Left hindlimb (tissue), 1 donor: Measurements from ENCODE around the gene URM1.
A peak's percentile ranks its signal among the peaks of the same experiment; 100 is the strongest.
"Not testable (repeated sequence)": the region's sequence is repeated elsewhere in the genome, so short reads cannot be mapped to it uniquely, and the experiment has no call there.

Source experiments
- DNase-seq: peaks from one replicate; pipeline ENCODE4 v3.0.0-alpha.2; 2018

Gene URM1

GRCh38 chr9:128370752-128371629 is at the start of gene URM1:
Gene URM1 (plus strand): TSS chr9:128371374. CDS start chr9:128371381, 7 bp downstream.
- peak; percentile 99 for DNase-seq

DNA sequence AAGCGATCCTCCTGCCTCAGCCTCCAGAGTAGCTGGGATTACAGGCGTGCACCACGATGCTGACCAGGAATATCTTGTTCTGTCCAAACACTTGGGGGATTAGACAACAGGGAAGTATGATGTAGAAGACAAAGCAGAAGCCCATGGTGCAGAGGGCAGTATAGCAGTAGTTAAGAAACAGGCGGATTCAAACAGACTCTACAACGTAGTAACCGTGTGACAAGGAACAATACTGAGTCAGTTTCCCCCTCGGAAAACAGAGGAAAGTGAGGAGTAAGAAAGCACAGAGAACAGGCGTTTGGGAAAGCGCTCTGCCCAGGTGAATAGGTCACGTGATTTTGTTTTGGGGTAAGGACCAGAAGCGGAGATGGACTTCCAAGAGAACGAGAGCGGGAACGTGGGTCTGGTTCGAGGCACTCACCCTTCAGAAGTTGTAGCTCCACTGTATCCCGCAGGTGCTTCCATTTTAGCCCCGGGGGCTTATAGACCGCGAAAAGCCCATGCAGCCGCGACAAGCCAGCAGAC is 49.2 kb upstream of the URM1 start:
- DNase-seq: no peak

- peak; percentile 96 for DNase-seq
Observed at GRCh38 chr9:128322404-128323211, 48.6 kb upstream of the URM1 start, which contains the start of the genes COQ4 and TRUB2. Gene COQ4 (plus strand): TSS chr9:128322839. CDS start chr9:128322859, 20 bp downstream. Gene TRUB2 (minus strand): TSS chr9:128322447. CDS start chr9:128322408, 39 bp downstream.

- DNase-seq: no peak
Observed at GRCh38 chr9:128323212-128323730, 47.9 kb upstream of the URM1 start.

DNA sequence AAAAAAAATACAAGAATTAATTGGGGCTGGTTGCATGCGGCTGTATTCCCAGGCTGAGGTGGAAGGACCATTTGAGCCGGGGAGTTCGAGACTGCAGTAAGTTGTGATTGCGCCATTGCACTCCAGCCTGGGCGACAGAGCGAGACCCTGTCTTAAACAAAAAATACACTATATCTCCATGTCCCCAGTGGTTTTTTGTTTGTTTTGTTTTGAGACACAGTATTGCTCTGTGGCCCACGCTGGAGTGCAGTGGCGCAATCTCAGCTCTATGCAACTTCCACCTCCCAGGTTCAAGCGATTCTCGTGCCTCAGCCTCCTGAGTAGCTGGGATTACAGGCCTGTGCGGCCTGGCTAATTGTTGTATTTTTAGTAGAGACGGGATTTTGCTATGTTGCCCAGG is 47.4 kb upstream of the URM1 start:
- no peak for DNase-seq

DNA sequence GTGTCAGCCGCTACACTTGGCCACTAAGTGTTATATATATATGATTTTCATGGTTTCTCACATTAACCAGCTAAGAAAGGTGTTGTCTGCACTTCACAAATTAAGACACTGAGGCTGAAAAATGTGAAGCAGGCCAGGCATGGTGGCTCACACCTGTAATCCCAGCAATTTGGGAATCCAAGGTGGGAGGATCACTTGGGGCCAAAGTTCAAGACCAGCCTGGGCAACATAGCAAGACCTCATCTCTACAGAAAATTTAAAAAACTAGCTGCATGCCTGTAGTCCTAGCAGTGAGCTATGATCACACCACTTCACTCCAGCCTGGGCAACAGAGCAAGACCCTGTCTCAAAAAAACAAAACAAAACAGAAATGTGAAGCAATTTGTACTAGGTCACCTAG is 46.8 kb upstream of the URM1 start:
- no peak for DNase-seq

GRCh38 chr9:128325629-128326028 is 45.5 kb upstream of the URM1 start:
- DNase-seq: no peak

GRCh38 chr9:128333451-128333869 is 37.7 kb upstream of the URM1 start:
- no peak for DNase-seq

DNA sequence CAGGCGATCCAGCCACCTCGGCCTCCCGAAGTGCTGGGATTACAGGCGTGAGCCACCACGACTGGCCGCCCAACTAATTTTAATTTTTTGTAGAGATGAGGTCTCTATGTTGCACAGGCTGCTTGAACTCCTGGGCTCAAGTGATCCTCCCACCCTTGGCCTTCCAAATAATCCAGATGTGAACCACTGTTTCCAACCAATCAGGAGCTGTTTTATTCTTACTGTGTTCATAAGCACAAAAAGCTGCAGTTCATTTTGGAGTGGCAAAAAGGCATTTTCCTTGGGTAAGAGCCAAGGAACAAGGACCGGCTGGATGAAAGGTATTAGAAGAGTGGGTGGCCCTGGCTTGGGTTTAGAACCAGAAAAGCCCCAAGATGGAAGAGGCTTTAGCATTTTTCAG is 36.0 kb upstream of the URM1 start:
- no peak for DNase-seq

- DNase-seq: no peak
Observed at GRCh38 chr9:128335914-128336313, 35.3 kb upstream of the URM1 start.

- DNase-seq: no peak
Observed at GRCh38 chr9:128337936-128338335, 33.2 kb upstream of the URM1 start.

GRCh38 chr9:128338852-128339614 is 32.1 kb upstream of the URM1 start:
- DNase-seq: not testable (repeated sequence)

DNA sequence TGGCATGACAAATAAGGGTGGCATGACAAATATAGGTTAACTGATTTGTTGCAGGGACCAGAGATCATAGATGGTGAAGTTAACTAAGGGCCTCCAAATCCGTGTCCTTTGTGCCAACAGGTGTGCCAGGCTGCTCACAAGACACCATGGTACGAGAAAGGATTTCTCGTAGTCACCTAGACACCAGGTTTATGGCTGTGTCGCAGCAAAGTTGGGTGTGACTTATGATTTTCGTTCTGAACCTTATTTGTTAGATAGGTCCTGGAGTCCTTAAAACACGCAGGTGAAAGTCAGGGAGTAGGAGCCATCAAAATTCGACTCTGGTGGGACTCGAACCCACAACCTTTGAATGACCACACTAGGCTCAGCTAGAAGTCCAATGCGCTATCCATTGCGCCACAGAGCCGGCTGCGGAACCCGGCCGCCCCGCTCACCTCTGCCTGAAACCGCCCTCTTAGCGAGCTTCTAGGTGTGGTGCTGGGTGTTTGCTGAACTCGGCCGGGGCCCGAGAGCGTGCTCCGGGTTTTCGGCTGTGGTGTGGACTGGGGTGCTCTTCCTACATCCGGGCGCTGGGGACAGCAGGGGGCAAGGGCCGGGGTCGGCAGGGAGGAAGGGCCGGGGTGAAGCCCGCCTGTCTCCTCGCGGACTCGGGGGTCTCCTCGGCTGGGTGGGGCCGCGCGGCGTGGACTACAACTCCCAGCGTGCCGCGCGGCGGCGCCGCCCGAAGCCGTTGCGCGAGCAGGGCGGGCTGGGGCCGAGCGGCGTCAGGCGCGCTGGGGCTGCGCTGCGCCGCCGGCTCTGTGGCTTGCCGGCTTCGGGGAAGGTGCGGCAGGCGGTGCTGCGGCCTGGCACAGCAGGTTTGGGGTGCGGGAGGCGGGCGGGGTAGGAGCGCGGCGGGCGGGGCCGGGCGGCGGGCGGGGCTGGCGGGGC is 31.1 kb upstream of the URM1 start, which contains the start of gene SLC27A4:
Gene SLC27A4, plus strand, starts transcription at position 767 of the 930 bp plus-strand sequence. CDS start 2,606 bp downstream, outside the sequence.
- DNase-seq: peak; percentile 82

DNA sequence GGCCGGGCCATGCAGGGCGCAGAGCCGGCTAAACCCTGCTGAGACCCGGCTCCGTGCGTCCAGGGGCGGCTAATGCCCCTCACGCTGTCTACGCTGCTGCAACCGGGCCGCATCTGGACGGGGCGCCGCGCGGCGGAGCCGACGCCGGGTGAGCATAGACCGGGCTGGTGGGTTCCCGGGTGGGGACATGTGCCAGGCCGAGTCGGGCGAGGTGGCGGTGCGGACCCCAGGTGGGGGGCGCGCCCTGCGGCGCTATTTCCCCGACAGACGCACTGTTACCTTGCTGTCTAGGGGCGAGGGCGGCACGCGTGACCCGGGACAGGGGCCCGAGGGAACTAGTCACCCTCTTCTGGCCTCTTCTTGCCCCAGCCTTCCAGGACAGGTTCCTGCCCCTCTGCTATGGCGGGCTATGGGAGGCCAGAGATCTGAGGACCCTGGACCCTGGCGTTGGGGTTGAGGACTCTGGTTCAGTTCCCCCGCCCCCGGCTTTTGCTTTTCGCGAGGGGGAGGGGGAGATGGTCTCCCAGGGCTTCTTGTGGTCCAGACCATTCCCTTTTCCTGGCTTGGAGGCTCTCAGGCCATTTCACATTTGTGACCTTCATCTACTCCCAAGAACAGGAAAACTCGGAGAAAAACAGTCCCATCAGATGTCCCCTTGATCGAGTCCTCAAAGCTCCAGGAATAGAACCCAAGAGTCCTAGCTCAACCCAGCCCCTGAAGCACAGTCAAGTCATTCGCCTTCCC is 30.3 kb upstream of the URM1 start:
- peak; percentile 51 for DNase-seq

DNA sequence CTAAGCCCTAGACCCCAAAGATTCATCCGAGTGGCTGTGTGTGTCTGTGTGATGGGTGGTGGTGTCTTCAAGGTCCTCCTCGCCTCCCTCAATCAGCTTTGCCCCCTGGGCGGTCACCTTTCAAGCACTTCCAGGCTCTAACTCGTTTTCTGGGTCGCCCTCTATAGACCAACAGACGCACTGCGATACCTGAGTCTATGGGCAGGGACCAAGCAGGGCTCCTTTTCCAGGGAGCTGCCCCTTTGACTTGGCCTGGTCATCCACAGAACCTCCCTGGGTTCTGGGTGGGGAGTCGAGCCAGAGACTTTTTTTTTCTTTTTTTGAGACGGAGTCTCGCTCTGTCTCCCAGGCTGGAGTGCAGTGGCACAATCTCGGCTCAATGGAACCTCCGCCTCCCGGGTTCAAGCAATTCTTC is 29.7 kb upstream of the URM1 start:
- peak; percentile 53 for DNase-seq

- DNase-seq: no peak
Observed at GRCh38 chr9:128342971-128343680, 28.0 kb upstream of the URM1 start.

DNA sequence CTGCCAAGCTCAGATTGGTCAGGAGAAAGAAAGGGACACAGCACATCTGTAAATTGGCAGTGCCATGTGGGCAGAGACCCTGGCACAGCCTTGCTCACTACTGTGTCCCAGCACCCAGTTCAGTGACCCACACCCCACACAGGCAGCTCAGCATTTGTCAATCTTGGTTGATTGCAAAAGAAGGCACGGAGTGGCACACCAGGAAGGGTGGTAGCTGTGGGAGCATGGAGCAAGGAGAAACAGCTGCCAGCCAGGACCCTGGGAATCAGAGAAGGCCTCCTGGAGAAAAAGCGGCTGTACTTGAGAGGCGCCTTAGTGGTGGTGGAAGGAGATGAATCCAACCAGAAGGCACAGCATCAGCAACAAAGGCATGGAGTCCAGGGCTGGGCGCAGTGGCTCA is 27.3 kb upstream of the URM1 start:
- no peak for DNase-seq

GRCh38 chr9:128344931-128345605 is 26.1 kb upstream of the URM1 start:
- DNase-seq: no peak

DNA sequence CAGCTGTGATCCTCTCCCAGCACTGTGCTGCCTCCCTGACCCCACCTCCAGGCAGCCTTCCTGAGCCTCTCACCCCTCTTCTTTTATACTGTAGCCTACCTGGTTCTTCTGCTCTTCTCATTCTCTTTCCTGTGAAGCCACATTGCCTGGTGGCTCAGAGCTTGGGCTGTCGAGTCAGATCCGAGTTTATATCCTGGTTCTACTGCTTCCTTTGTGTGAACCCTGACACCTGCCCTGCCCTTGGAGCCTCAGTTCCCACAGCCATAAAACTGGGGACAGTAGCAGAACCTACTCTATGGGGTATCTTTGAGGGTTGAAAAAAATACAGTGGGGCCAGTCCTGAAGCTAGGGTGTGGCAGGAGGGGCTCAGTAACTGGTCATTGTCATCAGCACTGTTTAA is 22.0 kb upstream of the URM1 start:
- DNase-seq: no peak
